Endothelial cell of umbilical vein (primary cell): ENCODE results near the gene PRSS21. TPM values are rescaled to one million over a fixed set of nuclear protein-coding genes. Genes with fewer than 3 reads are reported as not detected.

ENCODE experiments used
- BruUV-seq: library from RNA; stranded (reverse); fragments of 400-500 nt; replicated peaks from 2 replicates; lab custom pipeline; 2021; lab: Mats Ljungman, UMichigan
- CTCF ChIA-PET: fragments of 300-600, 350-600 bp; sonication (Branson Sonifier 250); formaldehyde crosslinking; loops from one replicate; lab custom pipeline; 2021; ENCODE audit warnings: antibody characterized with exemption, inconsistent platforms; lab: Charles Lee
- POLR2A ChIA-PET: fragments of 300-600, 350-600 bp; sonication (Branson Sonifier 250); formaldehyde crosslinking; loops from one replicate; lab custom pipeline; 2021; ENCODE audit warnings: antibody characterized with exemption, inconsistent platforms; lab: Charles Lee
- DNase-seq: peaks from one replicate; pipeline ENCODE4 v3.0.0-alpha.2; 2011; ENCODE audit warnings: low read depth, low spot score
- FAIRE-seq: peaks from 2 replicates; lab custom pipeline; 2011; peaks lifted over from hg19 to GRCh38; lab: Jason Lieb, UNC
- H2AFZ ChIP-seq: 2 replicates; pipeline ENCODE4 v1.6.0; 2012; ENCODE audit warnings: low read depth, low read length, control low read depth, inconsistent platforms
- H3K27ac ChIP-seq: 2 replicates; pipeline ENCODE4 v1.5.1; 2011; ENCODE audit warnings: low read depth, mild to moderate bottlenecking, control low read depth, low read length, moderate library complexity; ENCODE audit not compliant: insufficient read depth
- H3K27me3 ChIP-seq, 2 experiments: 2 replicates each; pipeline versions ENCODE4 v1.6.0 to v1.6.1; 2011; ENCODE audit warnings: low read length in 2 of 2, mixed read lengths in 1 of 2; ENCODE audit not compliant: control insufficient read depth in 2 of 2, insufficient read depth in 2 of 2
- H3K36me3 ChIP-seq, 2 experiments: 2 replicates in 1 of 2; 3 replicates in 1 of 2; pipeline ENCODE4 v1.5.1; 2011; ENCODE audit warnings: low read length in 2 of 2, mild to moderate bottlenecking in 1 of 2, moderate library complexity in 1 of 2; ENCODE audit not compliant: control insufficient read depth in 2 of 2, insufficient read depth in 2 of 2; ENCODE audit errors: extremely low read depth in 1 of 2
- H3K4me1 ChIP-seq: 3 replicates; pipeline ENCODE4 v1.5.1; 2011; ENCODE audit warnings: mild to moderate bottlenecking, low read length; ENCODE audit not compliant: control insufficient read depth, insufficient read depth; ENCODE audit errors: extremely low read depth
- H3K4me2 ChIP-seq: 2 replicates; pipeline ENCODE4 v1.6.1; 2011; ENCODE audit warnings: low read length, control low read depth, mixed read lengths; ENCODE audit not compliant: insufficient read depth
- H3K4me3 ChIP-seq, 3 experiments: fragments of 200-600 bp in 1 of 3; sonication (generic), shearing (Covaris generic) in 1 of 3; replicated peaks in 1 of 3; 2 replicates each; pipeline ENCODE4 v1.5.1; 2011 to 2016; ENCODE audit warnings: control low read depth in 3 of 3, low read length in 3 of 3, mild to moderate bottlenecking in 2 of 3, inconsistent platforms in 1 of 3, low read depth in 1 of 3, moderate library complexity in 1 of 3; ENCODE audit not compliant: insufficient read depth in 1 of 3
- H3K79me2 ChIP-seq: 2 replicates; pipeline ENCODE4 v1.6.0; 2012; ENCODE audit warnings: low read length, inconsistent platforms; ENCODE audit not compliant: control insufficient read depth, insufficient read depth
- H3K9ac ChIP-seq: replicated peaks from 2 replicates; pipeline ENCODE3; 2011; ENCODE audit warnings: low read length, control low read depth; ENCODE audit not compliant: insufficient read depth; ENCODE audit errors: extremely low read depth
- H3K9me1 ChIP-seq: replicated peaks from 3 replicates; pipeline ENCODE4 v1.6.0; 2011; ENCODE audit warnings: mild to moderate bottlenecking, low read length; ENCODE audit not compliant: control insufficient read depth, insufficient read depth; ENCODE audit errors: extremely low read depth
- H3K9me3 ChIP-seq: replicated peaks from 2 replicates; pipeline ENCODE4 v1.5.1; 2012; ENCODE audit warnings: low read length, inconsistent platforms; ENCODE audit not compliant: control insufficient read depth, insufficient read depth
- H4K20me1 ChIP-seq: replicated peaks from 2 replicates; pipeline ENCODE3; 2011; ENCODE audit warnings: mild to moderate bottlenecking, low read length; ENCODE audit not compliant: control insufficient read depth, insufficient read depth; ENCODE audit errors: extremely low read depth
- EZH2 ChIP-seq: IDR thresholded peaks from 2 replicates; pipeline ENCODE4 v1.6.1; 2012; ENCODE audit warnings: borderline replicate concordance, low read depth, mild to moderate bottlenecking, moderate library complexity, low read length, inconsistent platforms; ENCODE audit not compliant: severe bottlenecking
- FOS ChIP-seq: IDR thresholded peaks from 2 replicates; pipeline ENCODE4 v1.6.1; 2011; ENCODE audit warnings: mild to moderate bottlenecking, low read length, moderate library complexity, borderline replicate concordance; ENCODE audit not compliant: insufficient read depth
- GATA2 ChIP-seq: IDR thresholded peaks from 2 replicates; pipeline ENCODE4 v1.7.0; 2011; ENCODE audit warnings: low read depth, mild to moderate bottlenecking, moderate library complexity, mixed read lengths, low read length; ENCODE audit not compliant: insufficient read length, insufficient read depth
- JUN ChIP-seq: IDR thresholded peaks from 2 replicates; pipeline ENCODE4 v1.6.1; 2011; ENCODE audit warnings: borderline replicate concordance, low read depth; ENCODE audit not compliant: insufficient read length, insufficient read depth
- POLR2A ChIP-seq: IDR thresholded peaks from 2 replicates; pipeline ENCODE4 v1.6.1; 2012; ENCODE audit warnings: low read depth, mild to moderate bottlenecking, control low read depth, low read length
- POLR2AphosphoS5 ChIP-seq: IDR thresholded peaks from 2 replicates; pipeline ENCODE4 v1.6.1; 2012; ENCODE audit warnings: low read depth, mild to moderate bottlenecking, control low read depth, low read length, moderate library complexity; ENCODE audit not compliant: insufficient read depth
- dilution Hi-C: fragments of 300-500 bp; cut with MboI; formaldehyde crosslinking; loops from one replicate; pipeline ENCODE4 v1.15.0; 2019; ENCODE audit warnings: low sequenced_read_pairs; ENCODE audit not compliant: extremely low pct_ligation_motif_present
- intact Hi-C: fragments of 100-400 bp; cut with micrococcal nuclease; formaldehyde crosslinking; loops from one replicate; pipeline ENCODE4 v1.10.0; 2022
- polyA plus RNA-seq, 4 experiments: library from polyadenylated mRNA; depleted of rRNA in 3 of 4; stranded (reverse) in 3 of 4; unstranded in 1 of 4; fragments of >200 nt; gene quantifications; 2 replicates each; pipeline versions ENCODE4 v1.2.1 to v1.2.3, GENCODE V29; 2011 to 2012; ENCODE audit warnings: missing spikeins in 1 of 4
- total RNA-seq: library from RNA; stranded (reverse); gene quantifications from 2 replicates; pipeline ENCODE4 v1.2.3, GENCODE V29; 2021
- TF ChIP-seq, protein P1 (sequence below), 2 donors: IDR thresholded peaks; 1 replicate in 1 of 2; 2 replicates in 1 of 2; pipeline ENCODE4 v1.5.1; 2011; ENCODE audit warnings: low read length in 2 of 2, mild to moderate bottlenecking in 2 of 2, moderate library complexity in 2 of 2, control low read depth in 1 of 2, inconsistent platforms in 1 of 2, low read depth in 1 of 2; ENCODE audit not compliant: insufficient read depth in 1 of 2; ENCODE audit errors: extremely low read depth in 1 of 2

The PRSS21 gene
- total and polyA plus RNA-seq, 2 donors (not counting 3 experiments of a cell fraction or from before 2014, with no cell fraction given) = 0.28 TPM; not detected in 1

DNA sequence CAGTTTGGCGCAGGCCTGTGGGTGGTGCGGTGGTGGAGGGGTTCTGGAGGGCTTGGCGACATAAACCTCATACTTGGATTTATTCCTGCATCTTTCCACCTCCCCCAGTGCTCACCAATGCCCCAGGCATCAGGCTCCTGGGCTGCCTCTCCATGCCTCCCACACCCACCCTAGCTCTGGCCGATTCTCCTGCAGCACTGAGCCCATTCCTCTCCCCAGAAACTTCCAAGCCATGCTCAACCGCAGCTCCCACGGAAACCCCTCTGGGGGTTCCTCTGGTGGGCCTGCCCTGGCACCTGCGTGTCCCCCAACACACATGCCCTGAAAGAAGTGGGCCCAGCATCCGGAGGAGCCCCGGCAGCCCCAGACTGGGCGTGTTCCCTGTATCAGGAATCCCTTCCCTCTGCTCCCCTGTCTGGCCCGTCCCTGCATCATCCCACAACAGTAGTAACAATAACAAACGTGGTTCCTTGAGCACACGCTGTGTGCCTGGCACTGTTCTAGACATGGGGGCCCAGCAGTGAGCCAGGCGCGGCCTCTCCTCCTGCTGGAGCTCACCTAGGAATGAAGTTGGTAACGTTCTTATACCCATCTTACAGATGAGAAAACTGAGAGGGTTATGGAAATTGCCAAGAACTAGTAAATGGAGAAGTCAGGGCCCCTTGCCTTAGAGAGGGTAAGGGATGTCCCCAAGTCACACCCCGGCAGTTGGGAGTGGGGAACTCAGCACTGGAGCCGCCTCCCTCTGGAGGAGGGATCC, 2.3 kb downstream of the PRSS21 start:
- H3K4me1 ChIP-seq = no peaks in the 10 kb centered on the region
- H3K4me3 ChIP-seq = no peak overlapping the region
- H3K27ac ChIP-seq = no peak overlapping the region
- no peaks in the 10 kb centered on the region for H3K9me1 ChIP-seq
- H3K79me2 ChIP-seq = no peaks in the 10 kb centered on the region
- no peak overlapping the region for H2AFZ ChIP-seq
- ChIA-PET POLR2A (interaction anchor here (0.5 kb wide), 1 partner anchor 23 kb away, joined by 3 read pairs; no protein-coding TSS in a partner anchor), CTCF (no interaction called here)
- no peak for FAIRE-seq
- TF ChIP-seq FOS (no peak), POLR2A (no peak), POLR2AphosphoS5 (no peak), GATA2 (no peak), JUN (no peak), EZH2 (no peak)
- TF ChIP-seq, protein P1, sequence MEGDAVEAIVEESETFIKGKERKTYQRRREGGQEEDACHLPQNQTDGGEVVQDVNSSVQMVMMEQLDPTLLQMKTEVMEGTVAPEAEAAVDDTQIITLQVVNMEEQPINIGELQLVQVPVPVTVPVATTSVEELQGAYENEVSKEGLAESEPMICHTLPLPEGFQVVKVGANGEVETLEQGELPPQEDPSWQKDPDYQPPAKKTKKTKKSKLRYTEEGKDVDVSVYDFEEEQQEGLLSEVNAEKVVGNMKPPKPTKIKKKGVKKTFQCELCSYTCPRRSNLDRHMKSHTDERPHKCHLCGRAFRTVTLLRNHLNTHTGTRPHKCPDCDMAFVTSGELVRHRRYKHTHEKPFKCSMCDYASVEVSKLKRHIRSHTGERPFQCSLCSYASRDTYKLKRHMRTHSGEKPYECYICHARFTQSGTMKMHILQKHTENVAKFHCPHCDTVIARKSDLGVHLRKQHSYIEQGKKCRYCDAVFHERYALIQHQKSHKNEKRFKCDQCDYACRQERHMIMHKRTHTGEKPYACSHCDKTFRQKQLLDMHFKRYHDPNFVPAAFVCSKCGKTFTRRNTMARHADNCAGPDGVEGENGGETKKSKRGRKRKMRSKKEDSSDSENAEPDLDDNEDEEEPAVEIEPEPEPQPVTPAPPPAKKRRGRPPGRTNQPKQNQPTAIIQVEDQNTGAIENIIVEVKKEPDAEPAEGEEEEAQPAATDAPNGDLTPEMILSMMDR (IDR thresholded peaks at IDR 0.05; ENCODE audit: extremely low read depth in 1 of 2, insufficient read depth in 1 of 2, low read depth in 1 of 2, low read length in 2 of 2) = no peak
- H4K20me1 ChIP-seq = no peaks in the 10 kb centered on the region
- H3K9ac ChIP-seq = no peak overlapping the region
- no peak for DNase-seq
- no peak overlapping the region for H3K4me2 ChIP-seq
- dilution Hi-C loops = no loop called here
- no peaks in the 10 kb centered on the region for H3K36me3 ChIP-seq
- BruUV-seq = no TSS peak
- H3K9me3 ChIP-seq = no peaks in the 10 kb centered on the region
- no peaks in the 10 kb centered on the region for H3K27me3 ChIP-seq
- intact Hi-C loops = no loop called here
